Omental fat pad (tissue), 4 donors: ENCODE data around the gene CATSPER1. TPM values are rescaled to one million over a fixed set of nuclear protein-coding genes. Genes with fewer than 3 reads are reported as not detected.
A peak's percentile ranks its signal among the peaks of the same experiment; 100 is the strongest.

Experiments used
- ATAC-seq: fragments of 150-250 bp; one replicate; pipeline ENCODE4 v1.9.1; 2016; ENCODE audit warnings: mild to moderate bottlenecking, moderate library complexity; ENCODE audit not compliant: low FRiP score
- DNase-seq: peaks from one replicate; pipeline ENCODE4 v3.0.0-alpha.2; 2019; ENCODE audit warnings: low spot score
- CTCF ChIP-seq, 3 donors: fragments of 450-650 bp; IDR thresholded peaks; one replicate each; pipeline ENCODE4 v1.5.1; 2016 to 2017; ENCODE audit warnings: antibody characterized with exemption in 3 of 3, mild to moderate bottlenecking in 3 of 3, moderate library complexity in 2 of 3
- total RNA-seq, 4 donors: library from RNA; depleted of rRNA; stranded (reverse); fragments of >200 nt; gene quantifications; one replicate each; pipeline ENCODE4 v1.1.0, GENCODE V29; 2016

The CATSPER1 gene
- total RNA-seq, 4 donors from 2014 or later, result 0.24 to 0.69 TPM; not detected in 2

GRCh38 chr11:66045177-66045639 is 18.9 kb upstream of the CATSPER1 start:
- TF ChIP-seq CTCF (IDR thresholded peaks at IDR 0.05), result peak in 2 of 3 donors; percentile 37 to 39
- DNase-seq, result peak; percentile 74
- peak; percentile 60 for ATAC-seq

DNA sequence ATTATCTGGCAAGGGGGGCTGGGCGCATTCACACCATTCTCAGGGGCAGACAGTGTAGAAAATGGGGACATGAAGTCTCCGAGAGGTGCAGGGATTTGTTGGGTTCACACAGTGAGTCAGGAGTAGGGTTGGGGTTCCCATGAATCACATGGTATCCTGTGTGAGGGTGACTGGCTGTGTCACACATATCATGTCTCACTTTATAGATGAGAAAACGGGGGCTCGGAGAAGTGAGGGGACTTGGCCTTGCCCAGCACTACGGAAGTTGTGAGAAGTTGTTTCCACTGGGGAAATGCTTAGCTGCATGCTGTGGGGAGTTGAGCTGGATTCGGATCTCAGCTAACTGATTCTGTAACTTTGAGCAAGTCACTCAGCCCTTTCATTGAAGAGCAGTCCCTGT is 18.5 kb upstream of the CATSPER1 start:
- TF ChIP-seq CTCF (IDR thresholded peaks at IDR 0.05), result no peak
- no peak for ATAC-seq

GRCh38 chr11:66042996-66043906 is 17.0 kb upstream of the CATSPER1 start:
- TF ChIP-seq CTCF (IDR thresholded peaks at IDR 0.05), result no peak
- ATAC-seq (no peak), DNase-seq (no peak)

More for the DNA sequence above, 18.5 kb upstream of the CATSPER1 start:
- DNase-seq, result no peak

DNA sequence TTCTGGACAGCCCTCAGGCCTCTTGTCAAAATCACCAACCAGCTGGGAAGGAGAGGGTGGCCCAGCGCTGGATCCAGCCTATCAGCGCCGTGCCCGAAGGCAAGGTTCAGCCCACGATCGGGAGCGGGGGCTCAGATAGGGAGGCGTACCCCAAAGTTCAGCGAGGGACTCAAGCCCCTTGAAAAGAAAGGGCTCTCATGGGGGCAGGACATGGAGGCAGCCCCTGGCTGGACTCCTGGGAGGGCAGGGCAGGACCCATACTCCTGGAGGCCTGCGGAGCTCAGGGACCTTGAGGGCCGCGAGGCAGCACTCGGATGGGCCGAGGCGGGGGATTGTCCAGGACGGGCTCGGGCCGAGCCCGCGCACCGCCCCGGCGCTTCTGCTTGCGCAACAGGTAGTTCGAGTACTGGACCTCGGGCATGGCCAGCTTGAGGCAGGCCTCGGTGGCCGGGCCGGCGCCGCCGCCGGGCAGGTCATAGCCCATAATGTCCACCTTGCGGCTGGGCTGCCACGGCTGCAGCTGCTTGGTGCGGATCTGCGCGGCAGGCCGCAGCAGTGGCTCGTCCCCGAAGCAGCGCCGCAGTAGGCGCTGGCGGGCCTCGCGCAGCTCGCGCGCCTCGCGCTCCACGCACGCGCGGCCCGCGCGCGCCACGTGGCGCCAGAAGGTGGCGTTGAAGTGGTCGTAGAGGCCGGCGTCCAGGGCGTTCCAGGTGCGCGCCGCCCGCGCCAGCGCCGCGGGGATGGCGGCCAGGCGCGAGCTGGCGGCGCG is 16.1 kb upstream of the CATSPER1 start:
- no peak for ATAC-seq
- no peak for TF ChIP-seq CTCF (IDR thresholded peaks at IDR 0.05)
- DNase-seq, result no peak

GRCh38 chr11:66039765-66040164 is 13.5 kb upstream of the CATSPER1 start:
- no peak for TF ChIP-seq CTCF (IDR thresholded peaks at IDR 0.05)
- ATAC-seq (no peak), DNase-seq (no peak)

DNA sequence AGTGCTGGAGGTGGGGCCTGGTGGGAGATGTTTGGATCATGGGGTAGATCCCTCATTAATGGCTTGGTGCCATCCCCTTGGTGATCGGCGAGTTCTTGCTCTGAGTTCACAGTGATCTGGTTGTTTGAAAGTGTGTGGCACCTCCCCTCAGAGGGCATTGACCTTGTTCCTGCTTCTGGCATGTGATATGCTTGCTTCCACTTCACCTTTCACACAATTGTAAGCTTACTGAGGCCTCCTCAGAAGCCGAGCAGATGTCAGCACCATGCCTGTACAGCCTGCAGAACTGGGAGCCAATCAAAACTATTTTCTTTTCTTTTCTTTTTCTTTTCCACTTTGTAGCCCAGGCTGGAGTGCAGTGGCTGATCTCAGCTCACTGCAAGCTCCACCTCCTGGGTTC is 11.0 kb upstream of the CATSPER1 start:
- TF ChIP-seq CTCF (IDR thresholded peaks at IDR 0.05), result no peak
- DNase-seq (no peak), ATAC-seq (no peak)
